ENCODE data around the gene ZNF112.

The ZNF112 gene

DNA sequence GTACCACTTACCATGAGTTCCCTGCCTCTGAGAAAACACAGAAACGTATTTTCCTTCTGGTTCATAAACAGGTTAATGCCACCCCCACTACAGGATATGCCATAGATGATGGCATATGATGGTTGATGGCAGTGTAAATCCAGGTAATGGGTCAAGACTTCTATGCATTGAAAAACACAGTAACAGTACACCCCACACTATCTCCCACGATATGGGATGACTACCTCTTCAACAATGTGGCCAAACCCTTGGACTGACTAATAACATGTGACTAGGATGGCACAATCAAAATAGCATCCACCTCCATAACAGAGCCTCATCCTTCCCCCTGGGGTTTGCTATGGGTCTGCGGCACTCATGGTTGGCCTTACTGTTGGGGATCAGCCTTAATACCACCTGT lies 73.6 kb downstream of the ZNF112 start:
- no peak for DNase-seq (ENCODE audit: low read depth in 1 of 2, low spot score in 1 of 2)

DNA sequence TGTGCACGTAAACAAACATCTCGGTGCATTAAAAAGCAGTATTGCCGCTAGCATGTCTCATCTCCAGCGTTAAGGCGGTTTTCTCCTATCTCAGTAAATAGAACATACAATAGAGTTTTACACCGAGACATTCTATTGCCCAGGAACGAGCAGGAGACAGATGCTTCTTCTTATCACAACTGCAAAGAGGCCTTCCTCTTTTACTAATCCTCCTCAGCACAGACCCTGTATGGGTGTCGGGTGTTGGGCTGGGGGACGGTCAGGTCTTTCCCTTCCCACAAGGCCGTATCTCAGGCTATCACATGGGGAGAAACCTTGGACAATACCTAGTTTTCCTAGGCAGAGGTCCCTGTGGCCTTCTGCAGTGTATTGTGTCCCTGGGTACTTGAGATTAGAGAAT lies 75.6 kb downstream of the ZNF112 start:
- DNase-seq (ENCODE audit: low read depth in 1 of 2, low spot score in 1 of 2): no peak

DNA sequence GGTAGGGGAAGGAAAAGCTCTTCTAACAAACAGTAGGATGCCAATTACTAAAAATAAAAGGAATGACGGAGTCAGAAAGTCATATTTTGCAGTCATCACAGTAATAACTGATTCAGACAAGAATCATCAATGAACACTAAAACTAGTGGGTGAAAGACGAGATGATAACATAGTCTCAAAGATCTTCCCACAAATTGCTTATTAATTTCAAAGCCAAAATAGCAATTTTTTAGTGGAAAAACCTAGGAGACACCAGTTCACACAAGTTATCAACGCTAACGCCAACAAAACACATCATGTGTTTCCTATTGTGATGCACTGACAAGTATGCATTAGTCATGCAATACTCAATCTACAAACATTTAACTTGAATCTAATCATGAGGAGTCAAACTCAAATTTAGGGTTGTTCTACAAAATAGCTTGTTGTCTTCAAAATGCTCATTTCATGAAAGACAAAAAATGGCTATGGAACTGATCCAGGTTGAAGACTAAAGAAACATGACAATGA lies 78.2 kb downstream of the ZNF112 start:
- no peak for DNase-seq (ENCODE audit: low read depth in 1 of 2, low spot score in 1 of 2)

DNA sequence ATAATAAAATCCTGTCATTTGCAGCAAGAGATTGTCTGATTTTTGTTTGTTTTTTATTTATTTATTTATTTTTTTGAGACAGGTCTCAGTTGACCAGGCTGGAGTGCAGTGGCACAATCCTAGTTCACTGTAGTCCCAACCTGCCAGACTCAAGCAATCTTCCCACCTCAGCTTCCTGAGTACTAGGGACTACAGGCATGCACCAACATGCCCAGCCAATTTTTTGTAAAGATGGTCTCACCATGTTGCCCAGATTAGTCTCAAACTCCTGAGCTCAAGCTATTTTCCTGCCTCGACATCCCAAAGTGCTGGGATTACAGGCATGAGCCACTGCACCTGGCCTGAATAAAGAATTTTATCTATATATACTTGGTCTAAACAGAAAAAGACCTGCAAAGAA lies 79.1 kb downstream of the ZNF112 start:
- DNase-seq (ENCODE audit: low read depth in 1 of 2, low spot score in 1 of 2): no peak
